Memory B cell (primary cell): ENCODE results near the gene LBX2.

Experiments
- ATAC-seq: fragments of 150-1000 bp; cut with Tn5 transposase; 2 replicates; pipeline ENCODE4 v1.10.0; 2021; ENCODE audit warnings: low read depth, mild to moderate bottlenecking, moderate library complexity
- DNase-seq, 2 donors: peaks; one replicate each; pipeline ENCODE4 v3.0.0; 2022; ENCODE audit warnings: low spot score in 2 of 2
- H3K27ac Mint-ChIP-seq: one replicate; pipeline ENCODE4 v1.8.0; 2022; ENCODE audit warnings: mild to moderate bottlenecking, moderate library complexity, mixed read lengths
- H3K27me3 Mint-ChIP-seq: one replicate; pipeline ENCODE4 v1.8.0; 2022; ENCODE audit warnings: mixed read lengths
- H3K36me3 Mint-ChIP-seq: one replicate; pipeline ENCODE4 v1.8.0; 2022; ENCODE audit warnings: mild to moderate bottlenecking, mixed read lengths
- H3K4me1 Mint-ChIP-seq: one replicate; pipeline ENCODE4 v1.8.0; 2022; ENCODE audit warnings: mixed read lengths
- H3K4me3 Mint-ChIP-seq: one replicate; pipeline ENCODE4 v1.8.0; 2022; ENCODE audit warnings: mild to moderate bottlenecking, moderate library complexity, mixed read lengths
- H3K9me3 Mint-ChIP-seq: one replicate; pipeline ENCODE4 v1.8.0; 2022; ENCODE audit warnings: mixed read lengths

Gene LBX2

GRCh38 chr2:74503506-74504475 is 4.4 kb upstream of the LBX2 start:
- H3K27me3 Mint-ChIP-seq = peaks cover 19% of the 10 kb centered on the region
- peak overlapping the region; percentile 72 for H3K4me3 Mint-ChIP-seq
- peaks cover 33% of the 10 kb centered on the region for H3K4me1 Mint-ChIP-seq
- H3K36me3 Mint-ChIP-seq = peaks cover 20% of the 10 kb centered on the region
- no peaks in the 10 kb centered on the region for H3K9me3 Mint-ChIP-seq
- DNase-seq (no peak), ATAC-seq (no peak)
- peak overlapping the region; percentile 49 for H3K27ac Mint-ChIP-seq

GRCh38 chr2:74502720-74503505 is 3.5 kb upstream of the LBX2 start:
- Mint-ChIP-seq H3K4me1 (peaks cover 32% of the 10 kb centered on the region), H3K36me3 (peaks cover 20% of the 10 kb centered on the region), H3K9me3 (no peaks in the 10 kb centered on the region), H3K27me3 (peaks cover 23% of the 10 kb centered on the region), H3K4me3 (peak overlapping the region; percentile 72), H3K27ac (no peak overlapping the region)
- no peak for ATAC-seq
- DNase-seq = peak; percentile 38 to 55

GRCh38 chr2:74502147-74502719 is 2.8 kb upstream of the LBX2 start:
- Mint-ChIP-seq H3K4me1 (peaks cover 32% of the 10 kb centered on the region), H3K36me3 (peaks cover 20% of the 10 kb centered on the region), H3K9me3 (no peaks in the 10 kb centered on the region), H3K4me3 (peak overlapping the region; percentile 72), H3K27me3 (peaks cover 23% of the 10 kb centered on the region), H3K27ac (no peak overlapping the region)
- ATAC-seq = no peak
- no peak for DNase-seq

- DNase-seq (no peak), ATAC-seq (no peak)
- Mint-ChIP-seq H3K9me3 (no peaks in the 10 kb centered on the region), H3K27me3 (peaks cover 23% of the 10 kb centered on the region), H3K4me1 (peaks cover 26% of the 10 kb centered on the region), H3K36me3 (peaks cover 17% of the 10 kb centered on the region), H3K27ac (peak overlapping the region; percentile 15), H3K4me3 (peak overlapping the region; percentile 56)
Measured at GRCh38 chr2:74501335-74502071, 2.1 kb upstream of the LBX2 start.

GRCh38 chr2:74500578-74500946 is 1.2 kb upstream of the LBX2 start:
- Mint-ChIP-seq H3K4me3 (no peak overlapping the region), H3K36me3 (peaks cover 13% of the 10 kb centered on the region), H3K4me1 (peaks cover 22% of the 10 kb centered on the region), H3K27me3 (peaks cover 22% of the 10 kb centered on the region), H3K27ac (no peak overlapping the region), H3K9me3 (no peaks in the 10 kb centered on the region)
- no peak for ATAC-seq
- no peak for DNase-seq

- H3K36me3 Mint-ChIP-seq = peaks cover 8% of the 10 kb centered on the region
- H3K27me3 Mint-ChIP-seq = peaks cover 22% of the 10 kb centered on the region
- H3K4me1 Mint-ChIP-seq = peaks cover 20% of the 10 kb centered on the region
- no peak for DNase-seq
- no peak overlapping the region for H3K4me3 Mint-ChIP-seq
- no peak overlapping the region for H3K27ac Mint-ChIP-seq
- ATAC-seq = no peak
- H3K9me3 Mint-ChIP-seq = no peaks in the 10 kb centered on the region
Measured at GRCh38 chr2:74499940-74500577, 656 bp upstream of the LBX2 start.

- DNase-seq = peak; percentile 16 to 29
- Mint-ChIP-seq H3K4me3 (peak overlapping the region; percentile 82), H3K27ac (peak overlapping the region; percentile 17), H3K36me3 (peaks cover 8% of the 10 kb centered on the region), H3K27me3 (peaks cover 19% of the 10 kb centered on the region), H3K9me3 (no peaks in the 10 kb centered on the region), H3K4me1 (peaks cover 13% of the 10 kb centered on the region)
- ATAC-seq = peak; percentile 26
Measured at GRCh38 chr2:74498500-74499266, 720 bp downstream of the LBX2 start.

GRCh38 chr2:74497777-74498499 is 1.5 kb downstream of the LBX2 start:
- peaks cover 19% of the 10 kb centered on the region for H3K27me3 Mint-ChIP-seq
- ATAC-seq (peak; percentile 28), DNase-seq (no peak)
- H3K4me1 Mint-ChIP-seq = peaks cover 13% of the 10 kb centered on the region
- H3K36me3 Mint-ChIP-seq = peaks cover 12% of the 10 kb centered on the region
- H3K27ac Mint-ChIP-seq = peak overlapping the region; percentile 17
- no peaks in the 10 kb centered on the region for H3K9me3 Mint-ChIP-seq
- H3K4me3 Mint-ChIP-seq = peak overlapping the region; percentile 82

- Mint-ChIP-seq H3K9me3 (no peaks in the 10 kb centered on the region), H3K4me3 (peak overlapping the region; percentile 82), H3K27me3 (peaks cover 17% of the 10 kb centered on the region), H3K27ac (no peak overlapping the region), H3K36me3 (peaks cover 17% of the 10 kb centered on the region), H3K4me1 (peaks cover 13% of the 10 kb centered on the region)
- DNase-seq (no peak), ATAC-seq (no peak)
Measured at GRCh38 chr2:74496997-74497776, 2.2 kb downstream of the LBX2 start.

- peaks cover 12% of the 10 kb centered on the region for H3K27me3 Mint-ChIP-seq
- H3K4me3 Mint-ChIP-seq = no peak overlapping the region
- H3K9me3 Mint-ChIP-seq = no peaks in the 10 kb centered on the region
- no peak overlapping the region for H3K27ac Mint-ChIP-seq
- DNase-seq (no peak), ATAC-seq (no peak)
- peaks cover 10% of the 10 kb centered on the region for H3K4me1 Mint-ChIP-seq
- peaks cover 28% of the 10 kb centered on the region for H3K36me3 Mint-ChIP-seq
Measured at GRCh38 chr2:74495440-74495839, 4.0 kb downstream of the LBX2 start.

GRCh38 chr2:74493546-74493945 is 5.9 kb downstream of the LBX2 start:
- H3K36me3 Mint-ChIP-seq = peaks cover 39% of the 10 kb centered on the region
- no peak for ATAC-seq

More at GRCh38 chr2:74493546-74493945, 5.9 kb downstream of the LBX2 start:
- no peak for DNase-seq
- Mint-ChIP-seq H3K27me3 (peaks cover 3% of the 10 kb centered on the region), H3K4me1 (peaks cover 6% of the 10 kb centered on the region), H3K4me3 (no peak overlapping the region), H3K27ac (peak overlapping the region; percentile 56), H3K9me3 (no peaks in the 10 kb centered on the region)
